Keratinocyte (primary cell): ENCODE results near the gene MACF1.

ENCODE experiments used
- CTCF ChIP-seq, 3 experiments: IDR thresholded peaks in 1 of 3; conservative IDR thresholded peaks in 1 of 3; optimal IDR thresholded peaks in 1 of 3; 2 replicates in 2 of 3; 3 replicates in 1 of 3; pipeline versions ENCODE3 to v1.5.1; 2011; ENCODE audit warnings: low read length in 3 of 3, mild to moderate bottlenecking in 3 of 3, moderate library complexity in 2 of 3, control low read depth in 1 of 3, inconsistent platforms in 1 of 3; ENCODE audit not compliant: insufficient read depth in 2 of 3; ENCODE audit errors: extremely low read depth in 1 of 3
- EZH2 ChIP-seq: IDR thresholded peaks from one replicate; pipeline ENCODE4 v1.6.1; 2012; ENCODE audit warnings: inconsistent platforms, mild to moderate bottlenecking, low read length, moderate library complexity

GRCh38 chr1:39488012-39488545, 283.6 kb downstream of the MACF1 start:
- TF ChIP-seq EZH2: no peak
- TF ChIP-seq CTCF (optimal IDR thresholded peaks at IDR 0.05 in 1 of 3, IDR thresholded peaks at IDR 0.05 in 1 of 3, conservative IDR thresholded peaks at IDR 0.05 in 1 of 3; ENCODE audit: extremely low read depth in 1 of 3, insufficient read depth in 2 of 3, low read length in 3 of 3): no peak
